ENCODE measurements around the gene OSBPL7.

GRCh38 chr17:47852113-47852949 lies 30.7 kb upstream of the OSBPL7 start:
- TF ChIP-seq EZH2 (IDR thresholded peaks at IDR 0.05; ENCODE audit: borderline replicate concordance, insufficient read depth, low read depth, low read length, poor library complexity, severe bottlenecking) (no peak), CTCF (IDR thresholded peaks at IDR 0.05) (no peak)
